PC-9 (cell line): ENCODE measurements around the gene KISS1R.

ENCODE experiments used
- EZH2 ChIP-seq: fragments of 200-600 bp; sonication (generic); IDR thresholded peaks from 2 replicates; pipeline ENCODE4 v1.8.0; 2017; ENCODE audit warnings: antibody characterized with exemption, low read depth
- TF ChIP-seq, protein P1 (sequence below): fragments of 200-600 bp; sonication (generic); conservative IDR thresholded peaks from 2 replicates; pipeline ENCODE4 v1.6.1; 2017; ENCODE audit warnings: mixed run types, antibody characterized with exemption, mild to moderate bottlenecking, moderate library complexity

GRCh38 chr19:929891-930258, 12.7 kb downstream of the KISS1R start:
- TF ChIP-seq EZH2 = no peak
- TF ChIP-seq, protein P1, sequence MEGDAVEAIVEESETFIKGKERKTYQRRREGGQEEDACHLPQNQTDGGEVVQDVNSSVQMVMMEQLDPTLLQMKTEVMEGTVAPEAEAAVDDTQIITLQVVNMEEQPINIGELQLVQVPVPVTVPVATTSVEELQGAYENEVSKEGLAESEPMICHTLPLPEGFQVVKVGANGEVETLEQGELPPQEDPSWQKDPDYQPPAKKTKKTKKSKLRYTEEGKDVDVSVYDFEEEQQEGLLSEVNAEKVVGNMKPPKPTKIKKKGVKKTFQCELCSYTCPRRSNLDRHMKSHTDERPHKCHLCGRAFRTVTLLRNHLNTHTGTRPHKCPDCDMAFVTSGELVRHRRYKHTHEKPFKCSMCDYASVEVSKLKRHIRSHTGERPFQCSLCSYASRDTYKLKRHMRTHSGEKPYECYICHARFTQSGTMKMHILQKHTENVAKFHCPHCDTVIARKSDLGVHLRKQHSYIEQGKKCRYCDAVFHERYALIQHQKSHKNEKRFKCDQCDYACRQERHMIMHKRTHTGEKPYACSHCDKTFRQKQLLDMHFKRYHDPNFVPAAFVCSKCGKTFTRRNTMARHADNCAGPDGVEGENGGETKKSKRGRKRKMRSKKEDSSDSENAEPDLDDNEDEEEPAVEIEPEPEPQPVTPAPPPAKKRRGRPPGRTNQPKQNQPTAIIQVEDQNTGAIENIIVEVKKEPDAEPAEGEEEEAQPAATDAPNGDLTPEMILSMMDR = no peak
